HG03558 (cell line): ENCODE data around the gene TSPAN32.

ENCODE experiments used
- ATAC-seq: cut with Tn5 transposase; IDR thresholded peaks from one replicate; pipeline ENCODE4 v1.9.1; 2021; ENCODE audit warnings: moderate number of reproducible peaks; ENCODE audit not compliant: unreplicated experiment; ENCODE audit errors: extremely low read depth

Gene TSPAN32

GRCh38 chr11:2302306-2302895, 588 bp downstream of the TSPAN32 start:
- ATAC-seq, result no peak

- no peak for ATAC-seq
Observed at GRCh38 chr11:2302896-2303626, 1.2 kb downstream of the TSPAN32 start.

- no peak for ATAC-seq
Observed at GRCh38 chr11:2303627-2304505, 2.1 kb downstream of the TSPAN32 start.

- no peak for ATAC-seq
Observed at GRCh38 chr11:2304506-2305139, 2.8 kb downstream of the TSPAN32 start.

GRCh38 chr11:2305140-2305778, 3.4 kb downstream of the TSPAN32 start:
- ATAC-seq, result no peak

GRCh38 chr11:2305788-2306451, 4.1 kb downstream of the TSPAN32 start:
- no peak for ATAC-seq

GRCh38 chr11:2306452-2306823, 4.6 kb downstream of the TSPAN32 start:
- no peak for ATAC-seq

GRCh38 chr11:2306877-2307500, 5.2 kb downstream of the TSPAN32 start:
- ATAC-seq, result no peak

GRCh38 chr11:2307501-2308331, 5.9 kb downstream of the TSPAN32 start:
- ATAC-seq, result no peak

- no peak for ATAC-seq
Observed at GRCh38 chr11:2308713-2309112, 6.9 kb downstream of the TSPAN32 start.

GRCh38 chr11:2309251-2310072, 7.6 kb downstream of the TSPAN32 start:
- no peak for ATAC-seq

- no peak for ATAC-seq
Observed at GRCh38 chr11:2310073-2310785, 8.4 kb downstream of the TSPAN32 start.

- ATAC-seq, result no peak
Observed at GRCh38 chr11:2310786-2311352, 9.1 kb downstream of the TSPAN32 start.

GRCh38 chr11:2311353-2312133, 9.7 kb downstream of the TSPAN32 start:
- ATAC-seq, result no peak

- no peak for ATAC-seq
Observed at GRCh38 chr11:2312232-2313042, 10.6 kb downstream of the TSPAN32 start.
